Esophagus squamous epithelium (tissue), 5 donors: Measurements from ENCODE around the gene RPL3. TPM values are rescaled to one million over a fixed set of nuclear protein-coding genes. Genes with fewer than 3 reads are reported as not detected.

Experiments
- DNase-seq: peaks from one replicate; lab custom pipeline; 2025; lab: John Stamatoyannopoulos, UW
- H3K27ac ChIP-seq, 4 donors: fragments of 200-600 bp; sonication (generic); one replicate each; pipeline ENCODE4 v1.5.1; 2016 to 2019; ENCODE audit warnings: mild to moderate bottlenecking in 1 of 4
- H3K27me3 ChIP-seq, 4 donors: fragments of 200-600 bp; sonication (generic); 1 replicate in 3 of 4; 2 replicates in 1 of 4; pipeline versions ENCODE4 v1.5.1 to v1.6.0; 2017 to 2021; ENCODE audit warnings: antibody characterized with exemption in 1 of 4
- H3K36me3 ChIP-seq, 3 donors: fragments of 200-600 bp; sonication (generic); one replicate each; pipeline ENCODE4 v1.5.1; 2016 to 2019
- H3K4me1 ChIP-seq, 3 donors: fragments of 200-600 bp; sonication (generic); one replicate each; pipeline ENCODE4 v1.5.1; 2017 to 2019
- H3K4me3 ChIP-seq, 4 donors: fragments of 200-600 bp; sonication (generic); 1 replicate in 3 of 4; 2 replicates in 1 of 4; pipeline ENCODE4 v1.5.1; 2016 to 2019; ENCODE audit warnings: mild to moderate bottlenecking in 2 of 4, moderate library complexity in 1 of 4
- H3K9me3 ChIP-seq, 3 donors: fragments of 200-600 bp; sonication (generic); one replicate each; pipeline ENCODE4 v1.5.1; 2016 to 2019
- CTCF ChIP-seq, 6 experiments: fragments of 450-650 bp in 4 of 6; fragments of 200-600 bp in 2 of 6; sonication (generic) in 2 of 6; IDR thresholded peaks; one replicate each; pipeline ENCODE4 v1.5.1; 2016 to 2019; ENCODE audit warnings: antibody characterized with exemption in 6 of 6, mild to moderate bottlenecking in 4 of 6, moderate library complexity in 4 of 6
- POLR2A ChIP-seq, 4 donors: fragments of 450-650 bp; IDR thresholded peaks; one replicate each; pipeline ENCODE4 v1.6.1; 2017; ENCODE audit warnings: antibody characterized with exemption in 4 of 4, mild to moderate bottlenecking in 4 of 4, moderate library complexity in 3 of 4
- WGBS, 2 donors: methylation state at CpG; one replicate each; pipeline ENCODE4 v1.1.5; 2018; 5-methylcytosine and 5-hydroxymethylcytosine counted together
- intact Hi-C: fragments of 100-400 bp; cut with DNase I; formaldehyde crosslinking; loops from one replicate; pipeline ENCODE4 v1.15.0; 2022
- total RNA-seq, 4 donors: library from RNA; depleted of rRNA; stranded (reverse); fragments of >200 nt; gene quantifications; one replicate each; pipeline ENCODE4 v1.1.0, GENCODE V29; 2016
- donor health status: DM: yes; HTN: yes; CAD: no.

Gene RPL3
- total RNA-seq, 4 donors from 2014 or later: 1,469 to 2,891 (median 2,008) TPM

- intact Hi-C loops: no loop called here
These were observed 39.2 kb downstream of the RPL3 start for GRCh38 chr22:39280250-39280649.

GRCh38 chr22:39279170-39279850, 40.1 kb downstream of the RPL3 start:
- H3K9me3 ChIP-seq: no peaks in the 10 kb centered on the region
- intact Hi-C loops: no loop called here
- H3K4me1 ChIP-seq: peaks cover 18 to 27% (median 21%) of the 10 kb centered on the region in 3 donors
- no peaks in the 10 kb centered on the region for H3K36me3 ChIP-seq
- no peak overlapping the region for H3K27ac ChIP-seq
- no peak overlapping the region for H3K4me3 ChIP-seq
- H3K27me3 ChIP-seq: peaks cover 0 to 23% (median 0%) of the 10 kb centered on the region in 4 donors
- WGBS, 2 donors: 50 to 57% methylated on average over 14 to 17 of the region's 23 CpGs
- no peak for DNase-seq
- TF ChIP-seq POLR2A (IDR thresholded peaks at IDR 0.05): no peak
- TF ChIP-seq CTCF (IDR thresholded peaks at IDR 0.05): no peak

More at GRCh38 chr22:39280250-39280649, 39.2 kb downstream of the RPL3 start:
- Histone ChIP-seq H3K27ac (no peak overlapping the region), H3K36me3 (no peaks in the 10 kb centered on the region), H3K4me3 (no peak overlapping the region), H3K4me1 (peaks cover 18 to 30% (median 24%) of the 10 kb centered on the region in 3 donors), H3K9me3 (peaks cover 0 to 9% (median 8%) of the 10 kb centered on the region in 3 donors), H3K27me3 (peaks cover 0 to 18% (median 0%) of the 10 kb centered on the region in 4 donors)
- DNase-seq: no peak
- TF ChIP-seq POLR2A (IDR thresholded peaks at IDR 0.05) (no peak), CTCF (IDR thresholded peaks at IDR 0.05) (no peak)
- whole genome bisulfite sequencing, 2 donors: 91% methylated on average over 5 of the region's 7 CpGs; no CpG with 5 or more reads in 1 of the 2 donors

- Histone ChIP-seq H3K27me3 (peaks cover 0 to 24% (median 0%) of the 10 kb centered on the region in 4 donors), H3K4me3 (no peak overlapping the region), H3K9me3 (no peaks in the 10 kb centered on the region), H3K27ac (peak overlapping the region in 2 of 4 donors; percentile 26 to 33), H3K4me1 (peaks cover 5 to 14% (median 9%) of the 10 kb centered on the region in 3 donors), H3K36me3 (no peaks in the 10 kb centered on the region)
- no peak for DNase-seq
- no peak for TF ChIP-seq CTCF (IDR thresholded peaks at IDR 0.05)
- TF ChIP-seq POLR2A (IDR thresholded peaks at IDR 0.05): no peak
- 60% methylated on average over 3 of the region's 13 CpGs; no CpG with 5 or more reads in 1 of the 2 donors for WGBS, 2 donors
- intact Hi-C loops: no loop called here
These were observed 41.4 kb downstream of the RPL3 start for GRCh38 chr22:39278040-39278439.

- H3K9me3 ChIP-seq: no peaks in the 10 kb centered on the region
- no peak for DNase-seq
- peaks cover 0 to 24% (median 0%) of the 10 kb centered on the region in 4 donors for H3K27me3 ChIP-seq
- no peaks in the 10 kb centered on the region for H3K36me3 ChIP-seq
- intact Hi-C loops: no loop called here
- peak overlapping the region in 1 of 4 donors; percentile 26 for H3K27ac ChIP-seq
- 55 to 60% methylated on average over 6 of the region's 6 CpGs for WGBS, 2 donors
- peaks cover 0 to 5% (median under 1%) of the 10 kb centered on the region in 3 donors for H3K4me1 ChIP-seq
- TF ChIP-seq POLR2A (IDR thresholded peaks at IDR 0.05) (no peak), CTCF (IDR thresholded peaks at IDR 0.05) (no peak)
- H3K4me3 ChIP-seq: no peak overlapping the region
These were observed 42.2 kb downstream of the RPL3 start for GRCh38 chr22:39277142-39277607.

- no peaks in the 10 kb centered on the region for H3K36me3 ChIP-seq
- intact Hi-C loops: no loop called here
- no peaks in the 10 kb centered on the region for H3K9me3 ChIP-seq
- no peak overlapping the region for H3K4me3 ChIP-seq
- 77 to 79% methylated on average over 11 to 12 of the region's 12 CpGs for WGBS, 2 donors
- H3K27me3 ChIP-seq: peaks cover 0 to 24% (median 0%) of the 10 kb centered on the region in 4 donors
- no peak overlapping the region for H3K27ac ChIP-seq
- no peak for TF ChIP-seq CTCF (IDR thresholded peaks at IDR 0.05)
- no peak for TF ChIP-seq POLR2A (IDR thresholded peaks at IDR 0.05)
- no peak for DNase-seq
- H3K4me1 ChIP-seq: peaks cover 0 to 4% (median 0%) of the 10 kb centered on the region in 3 donors
These were observed 42.8 kb downstream of the RPL3 start for GRCh38 chr22:39276440-39277141.
